Activated gamma-delta T cell treated with anti-CD3 and anti-CD28 coated beads, Interleukin-2, amount 50 U/mL, for 16 hours (primary cell): ENCODE data around the gene CCAR1.
"Not testable (repeated sequence)": the region's sequence is repeated elsewhere in the genome, so short reads cannot be mapped to it uniquely, and the experiment has no call there.

ENCODE experiments used
- DNase-seq: peaks from one replicate; pipeline ENCODE4 v3.0.0-alpha.2; 2020; ENCODE audit warnings: low read depth

CCAR1 gene

DNA sequence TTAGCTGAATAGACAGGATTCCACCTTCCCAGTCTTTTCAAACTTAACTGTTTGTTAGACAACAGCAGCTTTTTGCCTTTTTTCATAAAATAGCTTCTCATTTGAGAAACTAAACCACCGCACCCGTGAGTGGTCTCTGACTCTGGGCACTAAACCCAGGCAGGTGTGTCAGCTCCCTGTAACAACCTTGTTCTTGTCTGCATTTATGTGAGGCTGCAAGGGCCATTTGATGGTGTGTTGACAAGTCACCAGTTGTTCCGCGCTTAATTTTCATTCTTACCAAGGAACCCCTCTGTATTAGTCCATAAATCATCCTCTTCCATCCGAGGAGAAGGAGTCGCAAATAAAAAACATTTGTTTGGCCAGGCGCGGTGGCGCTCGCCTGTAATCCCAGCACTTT lies 107.8 kb downstream of the CCAR1 start:
- DNase-seq, result no peak

DNA sequence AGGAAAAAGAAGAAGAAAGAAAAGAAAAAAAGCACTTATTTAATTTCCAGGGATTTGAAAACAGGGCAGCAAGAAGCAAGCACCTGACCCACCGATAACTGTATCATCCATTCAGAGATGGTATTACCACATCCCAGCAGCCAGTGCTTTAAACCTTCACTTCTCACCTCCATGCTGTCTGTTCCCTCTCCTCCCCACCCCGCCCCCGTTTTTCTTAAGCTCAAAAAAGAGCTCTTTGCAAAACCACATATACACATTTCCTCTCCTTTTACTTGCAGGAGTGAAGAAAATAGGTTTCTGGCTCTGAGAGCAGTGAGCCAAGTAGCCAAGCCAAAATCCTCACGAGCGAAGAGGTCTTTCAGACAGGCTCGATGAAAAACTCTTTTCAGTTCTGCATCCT lies 108.5 kb downstream of the CCAR1 start:
- DNase-seq, result no peak

GRCh38 chr10:68829952-68830351 lies 108.9 kb downstream of the CCAR1 start:
- no peak for DNase-seq

- DNase-seq, result no peak
These were observed 111.0 kb downstream of the CCAR1 start for GRCh38 chr10:68831961-68832455.

DNA sequence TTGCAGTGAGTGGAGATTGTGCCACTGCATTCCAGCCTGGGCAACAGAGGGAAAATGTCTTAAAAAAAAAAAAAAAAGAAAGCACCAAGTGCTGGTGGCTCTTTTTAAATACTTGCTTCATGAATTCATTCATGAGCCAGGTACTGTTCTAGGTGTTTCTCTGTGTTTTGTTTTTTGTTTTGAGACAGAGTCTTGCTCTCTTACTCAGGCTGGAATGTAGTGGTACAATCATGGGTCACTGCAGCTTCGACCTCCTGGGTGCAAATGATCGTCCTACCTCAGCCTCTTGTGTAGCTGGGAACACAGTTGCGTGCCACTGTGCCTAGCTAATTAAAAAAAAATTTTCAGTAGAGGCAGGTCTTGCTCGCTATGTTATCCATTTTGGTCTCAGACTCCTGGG lies 111.6 kb downstream of the CCAR1 start:
- no peak for DNase-seq

GRCh38 chr10:68837626-68838322 lies 116.7 kb downstream of the CCAR1 start:
- DNase-seq, result no peak

DNA sequence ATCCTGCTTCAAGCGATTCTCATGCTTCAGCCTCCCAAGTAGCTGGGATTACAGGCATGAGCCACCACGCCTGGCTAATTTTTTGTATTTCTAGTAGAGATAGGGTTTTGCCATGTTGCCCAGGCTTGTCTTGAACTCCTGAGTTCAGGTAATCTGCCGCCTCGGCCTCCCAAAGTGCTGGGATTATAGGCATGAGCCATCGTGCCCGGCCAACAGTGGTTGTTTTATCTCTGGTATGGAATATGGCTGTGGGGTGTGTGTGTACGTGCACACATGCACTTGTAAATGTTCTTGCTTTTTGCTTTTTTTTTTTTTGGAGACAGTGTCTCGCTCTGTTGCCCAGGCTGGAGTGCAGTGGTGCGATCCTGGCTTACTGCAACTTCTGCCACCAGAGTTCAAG lies 119.6 kb downstream of the CCAR1 start:
- DNase-seq, result not testable (repeated sequence)
